ENCODE data around the gene ZPR1.

Gene ZPR1

DNA sequence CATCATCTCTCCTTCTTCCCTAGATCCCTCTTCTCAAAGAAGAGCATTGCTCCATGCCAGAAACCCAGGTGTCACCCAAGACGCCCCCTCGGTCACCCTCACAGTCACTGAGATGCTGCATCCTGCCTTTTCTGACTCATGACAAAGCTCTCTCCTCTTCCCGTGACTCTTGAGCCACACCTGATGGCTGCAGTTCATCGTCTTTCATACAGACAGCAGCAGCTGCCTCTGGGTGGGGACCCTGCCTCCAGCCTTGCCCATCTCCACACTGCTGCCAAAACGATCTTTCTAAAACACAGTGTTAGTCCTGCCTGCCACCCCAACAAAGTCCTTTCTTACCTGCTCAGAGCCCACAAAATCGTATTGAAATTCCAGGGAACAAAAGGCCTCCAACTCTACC lies 59.8 kb downstream of the ZPR1 start:
- TF ChIP-seq EZH2phosphoT487 (conservative IDR thresholded peaks at IDR 0.05; ENCODE audit: low read length) = no peak
- TF ChIP-seq, protein P1, sequence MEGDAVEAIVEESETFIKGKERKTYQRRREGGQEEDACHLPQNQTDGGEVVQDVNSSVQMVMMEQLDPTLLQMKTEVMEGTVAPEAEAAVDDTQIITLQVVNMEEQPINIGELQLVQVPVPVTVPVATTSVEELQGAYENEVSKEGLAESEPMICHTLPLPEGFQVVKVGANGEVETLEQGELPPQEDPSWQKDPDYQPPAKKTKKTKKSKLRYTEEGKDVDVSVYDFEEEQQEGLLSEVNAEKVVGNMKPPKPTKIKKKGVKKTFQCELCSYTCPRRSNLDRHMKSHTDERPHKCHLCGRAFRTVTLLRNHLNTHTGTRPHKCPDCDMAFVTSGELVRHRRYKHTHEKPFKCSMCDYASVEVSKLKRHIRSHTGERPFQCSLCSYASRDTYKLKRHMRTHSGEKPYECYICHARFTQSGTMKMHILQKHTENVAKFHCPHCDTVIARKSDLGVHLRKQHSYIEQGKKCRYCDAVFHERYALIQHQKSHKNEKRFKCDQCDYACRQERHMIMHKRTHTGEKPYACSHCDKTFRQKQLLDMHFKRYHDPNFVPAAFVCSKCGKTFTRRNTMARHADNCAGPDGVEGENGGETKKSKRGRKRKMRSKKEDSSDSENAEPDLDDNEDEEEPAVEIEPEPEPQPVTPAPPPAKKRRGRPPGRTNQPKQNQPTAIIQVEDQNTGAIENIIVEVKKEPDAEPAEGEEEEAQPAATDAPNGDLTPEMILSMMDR (IDR thresholded peaks at IDR 0.05; ENCODE audit: insufficient read depth, low read length, poor library complexity, severe bottlenecking) = no peak
- H3K4me3 ChIP-seq (ENCODE audit: insufficient read depth, low read length, poor library complexity, severe bottlenecking) = no peak overlapping the region
- no peaks in the 10 kb centered on the region for H3F3A ChIP-seq (ENCODE audit: insufficient read depth)
- no peak overlapping the region for H3K27ac ChIP-seq (ENCODE audit: low read depth, low read length)
- H3K9ac ChIP-seq (ENCODE audit: low read length) = no peak overlapping the region
- H2AFZ ChIP-seq (ENCODE audit: low read depth, low read length, severe bottlenecking) = no peak overlapping the region
- no peaks in the 10 kb centered on the region for H3K36me3 ChIP-seq (ENCODE audit: low read length)
- H4K20me1 ChIP-seq (ENCODE audit: low read depth, low read length) = no peaks in the 10 kb centered on the region
- H3K9me2 ChIP-seq (replicated peaks; ENCODE audit: insufficient read depth, low read length) = no peaks in the 10 kb centered on the region
- H3K27me3 ChIP-seq (ENCODE audit: low read length) = no peaks in the 10 kb centered on the region
- H3K4me2 ChIP-seq (ENCODE audit: low read depth, low read length, poor library complexity, severe bottlenecking) = no peak overlapping the region
- H3K9me3 ChIP-seq (ENCODE audit: insufficient read depth, low read length) = no peaks in the 10 kb centered on the region
- no peaks in the 10 kb centered on the region for H3K79me2 ChIP-seq (ENCODE audit: insufficient read depth, low read length)

DNA sequence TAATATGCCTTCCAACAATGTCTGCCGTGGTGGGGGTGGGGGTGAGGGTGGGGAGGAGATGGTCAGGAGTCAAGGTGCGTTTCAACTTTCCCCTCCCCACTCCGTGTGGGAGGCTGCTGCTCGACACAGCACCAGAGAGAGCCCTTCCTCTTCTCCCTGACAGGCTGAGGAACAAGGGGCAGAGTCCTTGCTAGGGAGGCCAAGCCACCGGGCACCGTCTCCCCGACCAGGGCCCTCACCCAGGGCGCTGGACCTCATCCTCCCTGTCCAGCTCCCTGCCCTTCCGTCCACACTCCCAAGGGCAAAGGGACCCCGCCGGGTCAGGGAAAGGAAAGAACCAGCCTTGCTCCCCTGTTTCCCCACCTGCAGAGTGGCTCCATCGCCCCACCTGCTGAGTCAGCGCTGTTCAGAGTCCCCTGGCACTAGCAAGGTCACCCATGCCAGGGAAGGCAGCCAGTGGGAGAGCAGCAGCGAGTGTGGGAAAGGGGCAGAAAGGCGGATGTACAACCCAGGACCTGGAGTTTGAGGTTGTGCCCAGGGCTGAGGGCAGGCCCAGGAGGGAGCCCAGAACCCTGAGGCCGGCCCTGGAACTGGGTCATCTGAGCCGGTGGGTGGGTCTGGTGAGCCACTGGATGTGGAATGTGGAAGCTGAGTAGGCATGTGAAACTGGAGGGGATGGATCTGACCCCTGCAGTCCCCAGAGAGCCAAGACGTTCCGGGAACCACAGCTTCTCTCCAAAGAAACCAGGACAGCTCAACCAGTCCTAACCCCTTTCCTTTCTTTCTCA lies 62.2 kb downstream of the ZPR1 start:
- no peak for TF ChIP-seq EZH2phosphoT487 (conservative IDR thresholded peaks at IDR 0.05; ENCODE audit: low read length)
- TF ChIP-seq, protein P1 (IDR thresholded peaks at IDR 0.05; ENCODE audit: insufficient read depth, low read length, poor library complexity, severe bottlenecking) = no peak
- H3K27me3 ChIP-seq (ENCODE audit: low read length) = no peaks in the 10 kb centered on the region
- no peaks in the 10 kb centered on the region for H3K9me3 ChIP-seq (ENCODE audit: insufficient read depth, low read length)
- H4K20me1 ChIP-seq (ENCODE audit: low read depth, low read length) = no peaks in the 10 kb centered on the region
- no peak overlapping the region for H3K9ac ChIP-seq (ENCODE audit: low read length)
- no peak overlapping the region for H2AFZ ChIP-seq (ENCODE audit: low read depth, low read length, severe bottlenecking)
- no peak overlapping the region for H3K4me2 ChIP-seq (ENCODE audit: low read depth, low read length, poor library complexity, severe bottlenecking)
- H3K36me3 ChIP-seq (ENCODE audit: low read length) = no peaks in the 10 kb centered on the region
- H3K27ac ChIP-seq (ENCODE audit: low read depth, low read length) = no peak overlapping the region
- no peaks in the 10 kb centered on the region for H3K79me2 ChIP-seq (ENCODE audit: insufficient read depth, low read length)
- no peaks in the 10 kb centered on the region for H3K9me2 ChIP-seq (replicated peaks; ENCODE audit: insufficient read depth, low read length)
- H3K4me3 ChIP-seq (ENCODE audit: insufficient read depth, low read length, poor library complexity, severe bottlenecking) = no peak overlapping the region
- H3F3A ChIP-seq (ENCODE audit: insufficient read depth) = no peaks in the 10 kb centered on the region

DNA sequence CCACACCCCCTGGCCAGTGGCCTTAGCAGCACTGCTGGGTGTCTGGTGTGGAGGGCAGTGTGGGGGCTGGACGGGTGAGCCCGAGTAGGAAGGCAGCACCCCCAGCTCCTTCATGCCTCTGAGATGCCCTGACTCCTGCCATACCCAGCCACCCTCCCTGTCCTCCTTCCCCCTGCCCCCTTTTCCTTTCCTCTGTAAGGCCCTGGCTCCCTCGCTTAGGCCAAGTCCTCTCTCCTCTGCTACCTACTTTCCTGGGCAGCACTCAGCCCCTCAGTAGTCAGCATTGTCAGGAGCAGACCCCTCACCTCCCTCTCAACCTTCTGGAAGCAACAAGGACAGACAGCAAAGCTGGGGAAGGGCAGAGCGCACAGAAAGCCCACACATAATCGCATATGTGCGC lies 63.0 kb downstream of the ZPR1 start:
- no peak overlapping the region for H3K4me3 ChIP-seq (ENCODE audit: insufficient read depth, low read length, poor library complexity, severe bottlenecking)
- H3K4me2 ChIP-seq (ENCODE audit: low read depth, low read length, poor library complexity, severe bottlenecking) = no peak overlapping the region
- H4K20me1 ChIP-seq (ENCODE audit: low read depth, low read length) = no peaks in the 10 kb centered on the region
- H3K9ac ChIP-seq (ENCODE audit: low read length) = no peak overlapping the region
- H3K9me2 ChIP-seq (replicated peaks; ENCODE audit: insufficient read depth, low read length) = no peaks in the 10 kb centered on the region
- no peaks in the 10 kb centered on the region for H3K79me2 ChIP-seq (ENCODE audit: insufficient read depth, low read length)
- no peaks in the 10 kb centered on the region for H3K36me3 ChIP-seq (ENCODE audit: low read length)
- no peak overlapping the region for H2AFZ ChIP-seq (ENCODE audit: low read depth, low read length, severe bottlenecking)
- no peaks in the 10 kb centered on the region for H3K9me3 ChIP-seq (ENCODE audit: insufficient read depth, low read length)
- H3K27me3 ChIP-seq (ENCODE audit: low read length) = no peaks in the 10 kb centered on the region
- TF ChIP-seq, protein P1 (IDR thresholded peaks at IDR 0.05; ENCODE audit: insufficient read depth, low read length, poor library complexity, severe bottlenecking) = no peak
- TF ChIP-seq EZH2phosphoT487 (conservative IDR thresholded peaks at IDR 0.05; ENCODE audit: low read length) = no peak
- H3K27ac ChIP-seq (ENCODE audit: low read depth, low read length) = no peak overlapping the region
- no peaks in the 10 kb centered on the region for H3F3A ChIP-seq (ENCODE audit: insufficient read depth)

All from SU-DHL-6 (cell line).